PFSK-1 (cell line): ENCODE results near the gene RANBP10.

Experiments
- POLR2AphosphoS5 ChIP-seq: IDR thresholded peaks from 2 replicates; pipeline ENCODE4 v1.6.1; 2012; ENCODE audit warnings: low read depth, mild to moderate bottlenecking, control low read depth, low read length, moderate library complexity
- REST ChIP-seq, 2 experiments: IDR thresholded peaks; 2 replicates each; pipeline versions ENCODE4 v1.6.1 to v1.8.0; 2011 to 2012; ENCODE audit warnings: low read depth in 2 of 2, low read length in 2 of 2, control low read depth in 1 of 2, inconsistent platforms in 1 of 2, mild to moderate bottlenecking in 1 of 2, moderate library complexity in 1 of 2; ENCODE audit not compliant: insufficient read depth in 1 of 2
- SIN3A ChIP-seq: IDR thresholded peaks from 2 replicates; pipeline ENCODE4 v1.6.1; 2012; ENCODE audit warnings: mild to moderate bottlenecking, low read length, moderate library complexity, borderline replicate concordance; ENCODE audit not compliant: insufficient read depth
- TAF1 ChIP-seq: IDR thresholded peaks from 2 replicates; pipeline ENCODE4 v1.6.1; 2012; ENCODE audit warnings: low read length, control low read depth, borderline replicate concordance; ENCODE audit not compliant: insufficient read depth

- TF ChIP-seq REST (IDR thresholded peaks at IDR 0.05; ENCODE audit: insufficient read depth in 1 of 2, low read depth in 2 of 2, low read length in 2 of 2) (no peak), TAF1 (no peak), POLR2AphosphoS5 (no peak), SIN3A (no peak)
Observed at GRCh38 chr16:67786491-67786890, 19.9 kb downstream of the RANBP10 start.
